NCI-H1930 (cell line): ENCODE data around the gene ARL5B.
"Not testable (repeated sequence)": the region's sequence is repeated elsewhere in the genome, so short reads cannot be mapped to it uniquely, and the experiment has no call there.

Experiments used
- DNase-seq, 2 experiments: peaks; one replicate each; lab custom pipeline; 2025; lab: John Stamatoyannopoulos, UW

The ARL5B gene

GRCh38 chr10:18659125-18659818, at the start of gene ARL5B:
Gene ARL5B (plus strand): TSS chr10:18659431. CDS start chr10:18659638, 207 bp downstream.
- peak; percentile 71 to 75 for DNase-seq

DNA sequence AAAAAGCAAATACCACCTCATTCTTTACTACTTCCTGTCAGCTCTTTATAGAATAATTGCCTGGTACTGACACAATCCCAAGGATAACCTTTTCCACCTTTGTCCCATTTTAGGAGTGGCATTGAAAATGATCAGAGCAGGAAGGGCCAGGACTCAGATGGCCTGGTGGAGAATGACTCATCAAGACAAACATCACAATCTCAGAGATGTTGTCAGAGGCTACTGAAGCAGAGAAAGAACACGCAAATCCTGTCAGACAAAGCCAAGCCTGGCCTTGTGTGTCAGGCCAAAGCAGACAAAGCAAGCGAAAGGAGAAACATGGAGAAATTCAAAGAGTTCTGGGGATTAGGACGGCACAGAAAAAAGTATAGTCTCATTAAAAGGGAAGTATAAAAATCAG, 48.7 kb upstream of the ARL5B start:
- no peak for DNase-seq

DNA sequence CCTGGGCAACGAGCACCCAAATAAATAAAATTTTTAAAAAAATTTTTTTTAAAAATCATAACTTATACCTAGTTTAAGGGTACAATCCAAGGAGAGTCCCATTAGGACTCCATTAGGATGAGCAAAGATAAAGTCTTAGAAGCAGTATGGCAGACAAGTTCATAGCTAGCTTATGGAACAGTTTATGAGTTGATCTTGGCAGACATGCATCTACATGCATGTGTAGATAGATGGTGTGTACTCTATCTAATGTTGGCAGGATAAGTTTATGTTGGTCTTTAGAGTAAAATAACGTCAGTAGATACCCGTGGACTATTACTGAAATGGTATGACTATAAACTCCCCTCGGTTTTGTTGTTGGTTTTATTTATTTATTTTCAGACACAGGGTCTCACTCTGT, 48.1 kb upstream of the ARL5B start:
- DNase-seq = no peak

DNA sequence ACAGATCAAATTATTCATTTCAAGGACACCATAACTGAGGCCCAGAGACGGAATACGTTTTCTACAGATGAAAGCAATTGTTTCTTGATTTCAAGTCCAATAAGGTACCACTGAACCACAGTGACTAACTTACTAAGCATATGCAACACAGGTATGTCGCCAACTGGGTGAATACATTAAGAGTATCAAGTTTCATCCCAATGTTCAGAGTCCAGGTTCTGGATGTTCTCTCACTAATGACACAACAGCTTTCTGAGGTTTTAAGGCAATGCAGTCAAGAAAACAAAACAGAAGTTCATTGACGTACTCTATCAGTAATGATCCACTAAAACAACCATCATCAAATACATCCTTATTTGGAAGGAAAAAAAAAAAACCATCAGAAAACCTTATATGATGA, 43.6 kb upstream of the ARL5B start:
- no peak for DNase-seq

GRCh38 chr10:18616337-18616736, 42.9 kb upstream of the ARL5B start:
- no peak for DNase-seq

DNA sequence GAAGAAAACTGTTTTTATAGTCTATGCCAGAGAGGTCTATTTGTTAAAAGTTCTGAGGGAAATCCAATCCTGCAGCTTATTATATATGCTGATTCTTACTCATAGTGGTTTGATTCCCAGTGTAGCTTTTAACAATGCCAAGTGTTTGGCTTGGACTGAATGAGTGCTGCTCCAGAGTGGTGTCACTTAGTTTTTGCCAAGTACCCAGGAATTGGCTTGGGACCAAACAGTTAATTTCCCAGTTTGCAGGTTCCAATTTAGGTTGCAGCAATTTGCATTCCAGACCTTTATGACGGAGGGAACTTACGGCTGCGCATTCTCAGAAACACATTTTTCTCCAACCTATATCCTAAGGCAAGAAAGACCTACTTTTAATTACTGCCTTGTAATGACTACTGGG, 40.2 kb upstream of the ARL5B start:
- DNase-seq = no peak

DNA sequence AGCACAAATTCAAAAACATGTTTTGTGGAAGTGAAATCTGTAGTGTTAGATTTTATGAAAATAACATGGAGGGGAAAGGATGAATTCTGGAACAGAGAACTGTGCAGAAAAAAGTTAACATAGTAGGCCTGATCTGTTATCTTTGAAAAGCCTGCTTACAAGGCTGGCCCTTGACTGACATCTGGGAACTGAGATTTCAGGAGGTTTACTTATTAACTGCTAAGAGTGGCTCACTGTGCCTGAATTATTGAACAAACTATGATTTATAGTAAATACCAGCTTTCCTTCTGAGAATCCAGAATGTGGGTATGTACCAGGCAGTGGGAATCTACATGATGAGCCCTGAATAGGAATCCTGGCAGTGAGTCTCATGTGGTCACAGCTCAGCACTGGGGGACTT, 38.4 kb upstream of the ARL5B start:
- no peak for DNase-seq

GRCh38 chr10:18623671-18624070, 35.6 kb upstream of the ARL5B start:
- not testable (repeated sequence) for DNase-seq

GRCh38 chr10:18625886-18626285, 33.3 kb upstream of the ARL5B start:
- no peak for DNase-seq

DNA sequence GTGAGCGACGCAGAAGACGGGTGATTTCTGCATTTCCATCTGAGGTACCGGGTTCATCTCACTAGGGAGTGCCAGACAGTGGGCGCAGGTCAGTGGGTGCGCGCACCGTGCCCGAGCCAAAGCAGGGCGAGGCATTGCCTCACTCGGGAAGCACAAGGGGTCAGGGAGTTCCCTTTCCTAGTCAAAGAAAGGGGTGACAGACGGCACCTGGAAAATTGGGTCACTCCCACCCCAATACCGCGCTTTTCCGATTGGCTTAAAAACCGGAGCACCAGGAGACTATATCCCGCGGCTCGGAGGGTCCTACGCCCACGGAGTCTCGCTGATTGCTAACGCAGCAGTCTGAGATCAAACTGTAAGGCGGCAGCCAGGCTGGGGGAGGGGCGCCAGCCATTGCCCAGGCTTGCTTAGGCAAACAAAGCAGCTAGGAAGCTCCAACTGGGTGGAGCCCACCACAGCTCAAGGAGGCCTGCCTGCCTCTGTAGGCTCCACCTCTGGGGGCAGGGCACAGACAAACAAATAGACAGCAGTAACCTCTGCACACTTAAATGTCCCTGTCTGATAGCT, 31.7 kb upstream of the ARL5B start:
- DNase-seq = not testable (repeated sequence)

DNA sequence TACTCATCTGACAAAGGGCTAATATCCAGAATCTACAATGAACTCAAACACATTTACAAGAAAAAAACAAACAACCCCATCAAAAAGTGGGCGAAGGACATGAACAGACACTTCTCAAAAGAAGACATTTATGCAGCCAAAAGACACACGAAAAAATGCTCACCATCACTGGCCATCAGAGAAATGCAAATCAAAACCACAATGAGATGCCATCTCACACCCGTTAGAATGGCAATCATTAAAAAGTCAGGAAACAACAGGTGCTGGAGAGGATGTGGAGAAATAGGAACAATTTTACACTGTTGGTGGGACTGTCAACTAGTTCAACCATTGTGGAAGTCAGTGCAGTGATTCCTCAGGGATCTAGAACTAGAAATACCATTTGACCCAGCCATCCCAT, 26.7 kb upstream of the ARL5B start:
- DNase-seq = not testable (repeated sequence)

DNA sequence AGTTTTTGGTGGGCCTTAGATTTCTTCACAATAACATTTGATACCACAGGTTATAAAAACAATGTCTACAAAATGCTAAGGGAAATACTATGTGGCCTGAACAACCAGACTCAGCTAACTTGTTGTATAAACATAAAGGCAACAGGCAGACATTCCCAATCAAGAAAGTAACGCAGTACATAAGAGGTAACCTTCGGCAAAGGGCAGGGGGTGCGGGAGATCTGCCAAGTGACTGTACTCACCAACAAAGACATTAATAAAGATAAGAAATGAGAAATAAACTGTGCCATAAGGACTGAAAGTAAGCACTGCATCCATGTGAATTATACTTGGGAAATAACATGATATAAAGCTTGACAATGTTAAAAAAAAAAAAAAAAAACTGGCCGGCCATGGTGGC, 23.2 kb upstream of the ARL5B start:
- no peak for DNase-seq

- not testable (repeated sequence) for DNase-seq
Observed at GRCh38 chr10:18637400-18637799, 21.8 kb upstream of the ARL5B start.

DNA sequence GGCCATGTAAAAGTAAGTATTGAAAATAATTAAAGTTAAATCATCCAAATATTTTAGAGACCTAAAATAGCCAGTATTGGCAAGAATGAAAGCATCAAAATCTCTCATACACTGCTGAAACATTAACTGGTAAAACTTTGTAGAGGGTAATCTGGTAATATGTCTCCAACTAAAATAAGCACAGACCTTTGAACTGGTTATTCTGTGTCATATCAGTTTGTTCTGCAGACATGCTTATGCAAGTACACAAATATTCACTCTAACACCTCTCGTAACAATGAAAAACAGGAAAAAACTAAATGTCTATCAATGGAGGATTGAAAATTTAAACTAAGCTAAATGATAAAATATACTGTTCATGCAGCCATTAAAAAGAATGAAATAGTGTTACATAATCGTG, 19.5 kb upstream of the ARL5B start:
- DNase-seq = not testable (repeated sequence)

- DNase-seq = no peak
Observed at GRCh38 chr10:18647151-18647550, 12.1 kb upstream of the ARL5B start.

DNA sequence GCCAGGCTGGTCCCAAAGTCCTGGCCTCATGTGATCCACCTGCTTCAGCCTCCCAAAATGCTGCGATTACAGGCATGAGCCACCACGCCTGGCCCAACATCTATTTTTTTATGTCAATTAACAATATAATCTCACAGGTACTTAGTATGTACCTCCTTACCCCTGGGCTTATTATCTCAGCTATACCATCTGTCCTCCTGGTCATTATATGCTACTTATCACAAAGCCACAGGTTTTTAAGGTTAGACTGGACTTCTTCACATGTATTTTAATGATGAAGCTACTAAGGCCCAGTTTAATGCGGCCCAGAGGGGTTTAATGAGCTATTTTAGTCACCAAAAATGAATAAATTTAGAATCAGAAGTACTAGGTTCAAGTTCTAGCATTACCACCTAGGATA, 11.3 kb upstream of the ARL5B start:
- DNase-seq = no peak

- no peak for DNase-seq
Observed at GRCh38 chr10:18649364-18649959, 9.8 kb upstream of the ARL5B start.

GRCh38 chr10:18650404-18650997, 8.7 kb upstream of the ARL5B start:
- no peak for DNase-seq

- peak; percentile 34 to 43 for DNase-seq
Observed at GRCh38 chr10:18651324-18652007, 7.8 kb upstream of the ARL5B start, which contains the start of gene NSUN6. Gene NSUN6 (minus strand): TSS chr10:18651587. CDS start chr10:18651203, 384 bp downstream.

- no peak for DNase-seq
Observed at GRCh38 chr10:18653112-18653511, 6.1 kb upstream of the ARL5B start.

DNA sequence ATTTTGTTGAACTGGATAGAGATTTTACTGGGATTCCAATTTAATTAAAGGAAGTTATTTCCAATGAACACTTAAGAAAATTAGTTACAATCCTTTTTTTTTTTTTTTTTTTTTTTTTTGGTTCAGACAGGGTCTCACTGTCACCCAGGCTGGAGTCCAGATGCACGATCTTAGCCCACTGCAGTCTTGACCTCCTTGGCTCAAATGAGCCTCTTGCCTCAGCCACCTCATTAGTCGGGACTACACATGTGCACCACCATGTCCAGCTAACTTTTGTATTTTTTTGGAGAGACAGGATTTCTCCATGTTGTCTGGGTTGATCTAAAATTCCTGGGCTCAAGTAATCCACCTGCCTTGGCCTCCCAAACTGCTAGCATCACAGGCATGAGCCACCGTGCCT, 2.5 kb upstream of the ARL5B start:
- no peak for DNase-seq
